Activated effector memory CD4-positive, alpha-beta T cell treated with Interleukin-2 at 50 U/mL for 16 hours (primary cell): ENCODE results near the gene LRP1B.
"Not testable (repeated sequence)": the region's sequence is repeated elsewhere in the genome, so short reads cannot be mapped to it uniquely, and the experiment has no call there.

Experiments used
- DNase-seq: peaks from one replicate; pipeline ENCODE4 v3.0.0-alpha.2; 2020

The LRP1B gene

GRCh38 chr2:140465301-140465700 lies 1665.5 kb downstream of the LRP1B start:
- no peak for DNase-seq

DNA sequence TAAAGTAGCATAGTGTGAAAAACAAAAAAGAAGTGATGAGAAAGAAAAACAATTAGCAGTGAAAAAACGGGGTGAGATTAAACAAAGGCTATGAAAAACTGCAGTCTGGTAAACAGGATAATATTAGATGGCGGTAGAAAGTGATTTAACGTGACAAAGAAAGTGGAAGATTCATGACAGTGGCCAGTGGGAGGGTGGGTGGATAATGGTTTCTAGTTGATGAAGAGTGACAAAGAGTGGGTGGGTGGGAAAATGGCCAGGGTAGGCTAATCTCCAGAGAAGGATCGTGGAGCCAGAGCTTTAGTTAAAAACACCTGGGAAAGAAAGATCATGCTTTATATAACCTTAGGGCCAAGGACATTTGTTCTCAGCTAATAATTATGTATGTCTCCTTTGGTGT lies 1667.8 kb downstream of the LRP1B start:
- DNase-seq = no peak

DNA sequence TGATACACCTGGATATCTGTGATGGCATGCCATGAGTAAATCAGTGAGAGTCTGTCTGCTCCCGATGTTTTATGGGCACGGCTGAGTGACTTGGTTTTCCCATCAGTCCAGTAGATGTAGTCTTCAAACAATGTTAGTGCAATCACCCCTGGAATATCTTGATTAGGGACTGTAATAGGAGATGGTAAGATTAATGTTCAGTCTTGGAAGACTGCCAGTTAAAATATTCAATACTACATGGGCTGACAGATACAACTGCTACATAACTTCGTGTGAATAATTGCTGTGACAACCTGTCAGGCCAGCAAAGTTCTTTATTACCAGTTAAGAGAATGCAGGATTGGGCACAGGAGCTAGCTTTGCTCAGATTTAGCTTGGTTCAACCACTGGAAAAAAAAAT lies 1673.3 kb downstream of the LRP1B start:
- no peak for DNase-seq

DNA sequence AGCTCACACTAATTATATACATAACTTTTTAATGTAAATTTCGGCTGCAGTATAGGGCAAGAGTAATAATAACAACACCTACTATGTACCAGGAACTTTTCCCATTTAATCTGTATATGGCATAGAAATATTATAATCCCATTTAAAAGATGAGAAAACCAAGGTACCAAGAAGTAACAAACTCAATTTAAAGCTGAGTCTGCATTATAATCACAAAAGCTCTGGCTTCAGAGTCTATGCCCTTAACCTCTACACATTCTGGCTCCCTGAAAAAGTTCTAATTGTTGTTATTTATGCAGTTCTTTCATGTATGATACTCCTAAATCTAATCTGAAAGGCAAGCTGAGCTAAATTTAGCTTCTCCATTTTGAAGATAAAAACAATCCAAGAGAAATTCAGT lies 1675.5 kb downstream of the LRP1B start:
- no peak for DNase-seq

- no peak for DNase-seq
Measured at GRCh38 chr2:140454717-140455116, 1676.1 kb downstream of the LRP1B start.

GRCh38 chr2:140451324-140451723 lies 1679.5 kb downstream of the LRP1B start:
- no peak for DNase-seq

DNA sequence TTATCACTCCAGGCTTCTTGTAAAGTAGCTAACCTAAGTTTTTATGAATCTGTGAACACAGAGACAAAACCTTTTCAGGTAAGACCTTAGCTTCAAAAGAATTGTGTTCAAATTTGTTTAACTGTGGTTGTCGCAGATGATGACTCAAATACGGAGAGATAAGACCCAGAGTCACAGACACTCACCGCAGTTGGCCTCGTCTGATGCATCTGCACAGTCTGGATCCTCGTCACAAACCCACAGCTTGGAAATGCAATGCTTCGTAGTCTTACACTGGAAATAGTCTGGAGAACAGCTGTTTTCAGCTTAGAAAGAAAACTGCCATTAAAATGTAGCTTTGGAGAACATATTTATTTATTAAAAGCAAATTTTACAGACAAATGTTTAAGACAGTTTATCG lies 1688.5 kb downstream of the LRP1B start:
- DNase-seq = no peak

DNA sequence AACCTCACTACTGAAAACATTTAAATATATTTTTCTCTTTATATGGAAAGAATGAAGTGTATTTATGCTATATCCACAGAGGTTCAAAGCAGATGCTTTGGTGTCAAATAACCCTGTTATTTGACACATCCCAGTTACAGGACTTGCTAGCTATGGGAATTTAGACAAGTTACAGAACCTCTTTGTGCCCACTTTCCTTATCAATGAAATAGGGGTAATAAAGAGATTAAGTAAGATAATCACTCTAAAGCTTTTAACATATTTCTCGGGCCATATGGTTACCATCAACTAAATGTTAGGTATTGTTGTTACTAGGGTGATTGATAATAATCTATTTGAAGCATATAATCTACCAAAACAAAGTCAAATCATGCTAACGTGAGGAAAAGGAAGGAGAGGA lies 1690.0 kb downstream of the LRP1B start:
- DNase-seq = no peak

GRCh38 chr2:140436936-140437335 lies 1693.9 kb downstream of the LRP1B start:
- no peak for DNase-seq

DNA sequence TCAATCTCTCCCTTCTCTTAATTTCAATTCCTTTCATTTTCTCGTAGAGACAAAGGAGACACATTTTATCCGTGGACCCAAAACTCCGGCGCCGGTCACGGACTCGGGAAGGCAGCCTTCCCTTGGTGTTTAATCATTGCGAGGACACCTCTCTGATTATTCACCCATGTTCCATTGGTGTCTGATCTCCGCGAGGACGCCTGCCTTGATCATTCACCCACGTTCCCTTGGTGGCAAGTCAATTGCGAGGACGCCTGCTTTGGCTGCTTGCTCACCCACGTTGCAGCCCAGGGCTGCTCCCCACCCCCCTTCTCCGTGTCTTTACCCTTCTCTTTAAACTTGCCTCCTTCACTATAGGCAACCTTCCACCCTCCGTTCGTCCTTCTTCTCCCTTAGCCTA lies 1703.8 kb downstream of the LRP1B start:
- not testable (repeated sequence) for DNase-seq

DNA sequence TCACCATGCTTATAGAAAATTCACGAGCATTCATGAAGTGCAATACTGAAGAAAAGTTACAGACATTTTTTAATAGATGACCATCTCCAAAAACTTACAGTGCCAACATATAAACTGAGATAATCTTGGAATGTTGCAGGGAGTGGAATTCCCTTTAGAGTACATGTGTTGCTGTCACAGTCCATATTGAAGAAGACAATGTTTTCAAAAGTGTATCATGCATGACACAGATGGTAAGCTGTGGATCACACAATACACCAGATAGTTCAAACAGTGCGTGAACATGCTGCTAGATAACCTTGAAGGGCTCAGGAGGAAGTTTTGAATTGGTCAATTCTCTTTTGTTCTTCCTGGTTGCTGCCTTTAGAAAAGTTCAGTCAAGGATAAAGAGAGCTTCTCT lies 1706.3 kb downstream of the LRP1B start:
- DNase-seq = no peak

- no peak for DNase-seq
Measured at GRCh38 chr2:140422759-140423158, 1708.1 kb downstream of the LRP1B start.

- DNase-seq = no peak
Measured at GRCh38 chr2:140417504-140417903, 1713.3 kb downstream of the LRP1B start.

GRCh38 chr2:140416577-140416976 lies 1714.2 kb downstream of the LRP1B start:
- DNase-seq = no peak

DNA sequence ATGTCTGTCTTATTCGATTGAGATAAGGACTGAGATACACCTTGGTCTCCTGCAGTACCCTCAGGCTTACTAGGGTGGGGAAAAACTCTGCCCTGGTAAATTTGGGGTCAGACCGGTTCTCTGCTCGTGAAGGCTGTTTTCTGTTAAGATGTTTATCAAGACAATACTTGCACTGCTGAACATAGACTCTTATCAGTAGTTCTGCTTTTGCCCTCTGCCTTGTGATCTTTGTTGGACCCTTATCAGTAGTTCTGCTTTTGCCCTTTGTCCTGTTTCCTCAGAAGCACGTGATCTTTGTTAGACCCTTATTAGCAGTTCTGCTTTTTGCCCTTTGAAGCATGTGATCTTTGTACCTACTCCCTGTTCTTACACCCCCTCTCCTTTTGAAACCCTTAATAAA lies 1715.8 kb downstream of the LRP1B start:
- DNase-seq = not testable (repeated sequence)

- DNase-seq = no peak
Measured at GRCh38 chr2:140410695-140411094, 1720.1 kb downstream of the LRP1B start.

DNA sequence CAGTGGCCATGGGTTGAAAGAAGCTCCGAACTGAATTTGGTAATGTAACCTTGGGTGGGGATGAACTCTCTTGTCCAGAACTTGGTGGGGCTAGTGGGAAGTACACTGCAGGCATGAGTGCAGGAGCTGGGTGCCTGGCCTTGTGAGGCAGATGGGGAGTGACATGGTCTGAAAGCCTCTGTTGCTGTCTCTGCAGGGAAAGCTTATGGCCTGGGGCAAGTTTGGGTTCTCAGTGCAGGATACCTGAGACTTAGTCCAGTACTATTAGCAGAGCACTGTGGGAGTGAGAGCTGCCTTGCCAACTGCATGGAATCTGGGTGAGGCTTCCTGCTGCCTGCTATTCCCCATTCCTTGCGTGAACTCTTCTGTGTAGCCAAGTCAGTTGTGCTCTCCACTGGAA lies 1729.8 kb downstream of the LRP1B start:
- no peak for DNase-seq

GRCh38 chr2:140392824-140393223 lies 1738.0 kb downstream of the LRP1B start:
- no peak for DNase-seq

DNA sequence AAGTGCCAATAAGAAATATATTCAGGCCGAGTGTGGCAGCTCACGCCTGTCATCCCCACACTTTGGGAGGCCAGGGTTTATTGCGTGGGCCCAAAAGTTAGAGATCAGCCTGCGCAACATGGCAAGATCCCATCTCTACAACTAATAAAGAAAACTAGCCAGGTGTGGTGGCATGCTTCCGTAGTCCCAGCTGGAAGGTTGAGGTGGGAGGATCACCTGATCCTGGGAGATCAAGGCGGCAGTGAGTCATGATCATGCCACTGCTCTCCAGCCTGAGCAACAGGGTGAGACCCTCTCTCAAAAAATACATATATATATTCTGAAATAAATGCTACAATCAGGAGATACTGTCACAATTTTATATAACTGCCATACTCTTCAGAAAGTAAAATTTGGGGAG lies 1745.9 kb downstream of the LRP1B start:
- DNase-seq = no peak

DNA sequence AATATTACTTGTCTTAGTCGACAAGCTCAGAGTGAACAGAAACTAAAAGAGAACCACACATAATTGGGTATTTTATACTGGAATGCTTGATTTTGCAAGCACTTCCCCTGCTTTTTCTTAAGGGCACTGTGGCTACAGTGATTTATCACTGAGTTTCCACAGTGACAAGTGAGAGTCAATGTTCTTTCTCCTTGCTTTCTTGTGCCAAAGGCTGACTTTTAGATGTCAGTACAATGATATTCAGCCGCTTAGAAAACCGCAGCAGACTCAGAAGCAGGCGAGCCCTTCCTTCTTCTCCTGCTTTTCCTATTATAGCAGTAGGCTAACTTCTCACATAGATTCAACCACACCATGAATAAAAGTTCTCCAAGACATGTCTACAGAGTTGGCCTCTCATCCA lies 1747.0 kb downstream of the LRP1B start:
- no peak for DNase-seq

- DNase-seq = no peak
Measured at GRCh38 chr2:140376686-140377085, 1754.1 kb downstream of the LRP1B start.

DNA sequence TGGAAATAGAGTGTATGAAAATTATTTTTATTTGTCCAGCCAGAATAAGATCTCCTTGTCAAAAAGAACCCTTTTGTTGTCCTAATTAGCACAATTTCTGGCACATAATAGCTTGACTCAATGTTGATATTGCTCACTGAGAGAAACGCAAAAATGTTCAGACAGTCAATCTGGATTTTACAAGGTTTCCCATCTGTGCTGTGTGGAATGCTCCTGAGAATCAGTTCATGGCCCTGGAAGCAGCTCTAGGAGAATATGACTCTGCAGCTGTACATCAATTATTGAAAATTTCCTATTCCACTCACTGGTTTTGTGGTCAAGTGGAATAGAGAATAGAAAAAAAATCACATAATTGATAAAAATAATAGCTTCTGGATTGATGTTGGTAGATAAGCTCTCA lies 1767.7 kb downstream of the LRP1B start:
- no peak for DNase-seq

DNA sequence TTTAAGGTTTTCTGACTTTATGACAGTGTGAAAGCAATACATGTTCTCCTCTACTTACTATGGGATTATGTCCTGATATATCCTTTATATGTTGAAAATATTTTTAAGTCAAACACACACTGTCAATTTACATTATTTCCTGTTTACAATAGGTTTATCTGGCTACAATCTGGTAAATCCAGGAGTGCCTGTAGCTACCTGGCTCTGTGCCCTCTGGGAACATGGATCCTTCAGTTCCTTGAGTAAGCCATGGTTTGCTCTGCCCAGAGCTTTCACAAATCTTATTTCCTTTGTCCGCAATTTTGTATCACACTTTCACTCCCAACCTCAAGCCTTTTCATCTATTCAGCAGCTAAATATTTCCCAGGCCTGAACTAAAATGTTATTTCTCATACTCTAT lies 1768.5 kb downstream of the LRP1B start:
- DNase-seq = no peak

- no peak for DNase-seq
Measured at GRCh38 chr2:140359056-140359771, 1771.6 kb downstream of the LRP1B start.

- no peak for DNase-seq
Measured at GRCh38 chr2:140356697-140357096, 1774.1 kb downstream of the LRP1B start.
